ENCODE data around the gene ARHGAP42.

- TF ChIP-seq ZNF274 (IDR thresholded peaks at IDR 0.05; ENCODE audit: insufficient read depth, insufficient read length): no peak
- TF ChIP-seq CTCF (IDR thresholded peaks at IDR 0.05 in 2 of 3, conservative IDR thresholded peaks at IDR 0.05 in 1 of 3; ENCODE audit: control insufficient read depth in 2 of 3, extremely low read depth in 1 of 3, insufficient read depth in 1 of 3, low read depth in 3 of 3, low read length in 3 of 3): no peak
These were observed 16.9 kb downstream of the ARHGAP42 start for GRCh38 chr11:100703801-100704575.

Measured in GM12878 (cell line).